Astrocyte of the hippocampus (primary cell): Measurements from ENCODE around the gene GC.
"Not testable (repeated sequence)": the region's sequence is repeated elsewhere in the genome, so short reads cannot be mapped to it uniquely, and the experiment has no call there.

Experiments used
- DNase-seq: peaks from one replicate; pipeline ENCODE4 v3.0.0; 2011; ENCODE audit warnings: low read depth, low spot score

GC gene

GRCh38 chr4:71768123-71768522 is 15.8 kb downstream of the GC start:
- no peak for DNase-seq

GRCh38 chr4:71765821-71766383 is 18.0 kb downstream of the GC start:
- DNase-seq = no peak

GRCh38 chr4:71765350-71765749 is 18.5 kb downstream of the GC start:
- peak; percentile 86 for DNase-seq

GRCh38 chr4:71752383-71753042 is 31.4 kb downstream of the GC start:
- no peak for DNase-seq

GRCh38 chr4:71749008-71749594 is 34.8 kb downstream of the GC start:
- no peak for DNase-seq

GRCh38 chr4:71746379-71746778 is 37.5 kb downstream of the GC start:
- DNase-seq = no peak

- DNase-seq = not testable (repeated sequence)
These were observed 45.1 kb downstream of the GC start for GRCh38 chr4:71738782-71739181.

GRCh38 chr4:71732706-71733105 is 51.2 kb downstream of the GC start:
- DNase-seq = peak; percentile 61

GRCh38 chr4:71732066-71732465 is 51.8 kb downstream of the GC start:
- no peak for DNase-seq

GRCh38 chr4:71729856-71730255 is 54.0 kb downstream of the GC start:
- DNase-seq = no peak

- DNase-seq = peak; percentile 74
These were observed 70.2 kb downstream of the GC start for GRCh38 chr4:71713611-71714203.

GRCh38 chr4:71711985-71712348 is 71.9 kb downstream of the GC start:
- peak; percentile 50 for DNase-seq

- DNase-seq = no peak
These were observed 72.6 kb downstream of the GC start for GRCh38 chr4:71711044-71711984.

GRCh38 chr4:71709961-71710360 is 73.9 kb downstream of the GC start:
- no peak for DNase-seq

- no peak for DNase-seq
These were observed 85.7 kb downstream of the GC start for GRCh38 chr4:71698141-71698540.

- no peak for DNase-seq
These were observed 86.8 kb downstream of the GC start for GRCh38 chr4:71697031-71697430.

GRCh38 chr4:71694961-71695360 is 88.9 kb downstream of the GC start:
- no peak for DNase-seq

- no peak for DNase-seq
These were observed 90.9 kb downstream of the GC start for GRCh38 chr4:71692963-71693362.

GRCh38 chr4:71692198-71692597 is 91.7 kb downstream of the GC start:
- no peak for DNase-seq
